ENCODE measurements around the gene ITGB8.
A peak's percentile ranks its signal among the peaks of the same experiment; 100 is the strongest.

- peak in 1 of 4 donors; percentile 34 for TF ChIP-seq POLR2A (IDR thresholded peaks at IDR 0.05)
- no peak for TF ChIP-seq CTCF (IDR thresholded peaks at IDR 0.05)
- TF ChIP-seq EP300 (IDR thresholded peaks at IDR 0.05): no peak
- no peak for TF ChIP-seq POLR2AphosphoS5 (IDR thresholded peaks at IDR 0.05)
These were observed 29.3 kb upstream of the ITGB8 start for GRCh38 chr7:20301311-20301939.

Measured in upper lobe of left lung (tissue), 4 donors.